ENCODE results near the gene ADRA2C.

ADRA2C gene

GRCh38 chr4:3791910-3792542, 25.8 kb downstream of the ADRA2C start:
- no peak overlapping the region for H3K4me3 ChIP-seq (ENCODE audit: low read depth, low read length)

GRCh38 chr4:3792813-3793212, 26.6 kb downstream of the ADRA2C start:
- H3K4me3 ChIP-seq (ENCODE audit: low read depth, low read length): no peak overlapping the region

GRCh38 chr4:3793545-3793944, 27.4 kb downstream of the ADRA2C start:
- H3K4me3 ChIP-seq (ENCODE audit: low read depth, low read length): no peak overlapping the region

- no peak overlapping the region for H3K4me3 ChIP-seq (ENCODE audit: low read depth, low read length)
Measured at GRCh38 chr4:3796960-3797359, 30.8 kb downstream of the ADRA2C start.

DNA sequence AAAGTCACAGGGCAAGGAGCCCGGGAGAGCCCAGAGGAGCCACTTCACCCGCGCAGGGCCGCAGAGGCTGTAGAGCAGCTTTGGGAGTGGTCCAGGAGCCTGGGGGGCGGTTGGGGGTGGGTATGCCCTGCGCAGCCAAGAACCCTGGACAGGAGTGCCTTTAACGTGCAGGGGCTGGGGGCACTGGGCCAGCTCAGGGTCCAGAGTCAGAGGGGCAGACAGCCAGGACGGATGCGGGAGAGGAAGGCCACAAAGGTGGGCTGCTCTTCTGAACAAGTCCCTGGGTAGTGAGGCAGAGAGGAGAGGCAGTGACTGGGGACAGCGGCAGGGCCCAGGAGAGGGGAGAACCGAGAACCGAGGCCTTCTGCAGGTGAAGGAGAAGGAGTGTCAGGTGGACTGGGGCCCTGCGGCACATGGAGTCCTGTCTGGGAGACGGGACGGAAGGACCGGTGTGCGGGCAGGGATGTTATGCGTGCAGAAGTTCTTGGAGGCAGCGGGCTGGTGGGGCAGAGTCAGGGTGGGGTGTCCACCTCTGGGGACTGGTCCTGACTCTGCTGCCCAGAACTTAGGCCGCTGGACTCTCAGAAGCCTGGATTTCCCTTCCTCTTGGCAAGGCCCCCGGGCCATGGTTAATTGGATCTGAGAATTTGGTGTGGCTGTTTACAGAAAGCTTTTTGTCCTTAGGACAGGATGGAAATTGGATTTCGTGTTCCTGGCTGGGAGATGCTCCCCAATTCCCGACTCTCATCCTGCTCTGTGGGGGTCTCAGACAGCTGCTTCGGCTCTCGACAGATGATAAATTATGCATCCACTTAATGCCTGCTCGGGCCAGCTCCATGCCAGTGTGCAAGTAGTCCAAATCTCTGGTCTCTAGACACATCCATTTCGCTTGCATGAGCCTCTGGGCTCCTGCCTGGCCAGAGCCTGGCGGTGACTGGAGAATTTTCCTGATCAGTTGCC, 31.9 kb downstream of the ADRA2C start:
- no peak overlapping the region for H3K4me3 ChIP-seq (ENCODE audit: low read depth, low read length)

- H3K4me3 ChIP-seq (ENCODE audit: low read depth, low read length): no peak overlapping the region
Measured at GRCh38 chr4:3799496-3799895, 33.3 kb downstream of the ADRA2C start.

- H3K4me3 ChIP-seq (ENCODE audit: low read depth, low read length): no peak overlapping the region
Measured at GRCh38 chr4:3800351-3800750, 34.2 kb downstream of the ADRA2C start.

- H3K4me3 ChIP-seq (ENCODE audit: low read depth, low read length): no peak overlapping the region
Measured at GRCh38 chr4:3801521-3801920, 35.3 kb downstream of the ADRA2C start.

- H3K4me3 ChIP-seq (ENCODE audit: low read depth, low read length): no peak overlapping the region
Measured at GRCh38 chr4:3801931-3802550, 35.9 kb downstream of the ADRA2C start.

DNA sequence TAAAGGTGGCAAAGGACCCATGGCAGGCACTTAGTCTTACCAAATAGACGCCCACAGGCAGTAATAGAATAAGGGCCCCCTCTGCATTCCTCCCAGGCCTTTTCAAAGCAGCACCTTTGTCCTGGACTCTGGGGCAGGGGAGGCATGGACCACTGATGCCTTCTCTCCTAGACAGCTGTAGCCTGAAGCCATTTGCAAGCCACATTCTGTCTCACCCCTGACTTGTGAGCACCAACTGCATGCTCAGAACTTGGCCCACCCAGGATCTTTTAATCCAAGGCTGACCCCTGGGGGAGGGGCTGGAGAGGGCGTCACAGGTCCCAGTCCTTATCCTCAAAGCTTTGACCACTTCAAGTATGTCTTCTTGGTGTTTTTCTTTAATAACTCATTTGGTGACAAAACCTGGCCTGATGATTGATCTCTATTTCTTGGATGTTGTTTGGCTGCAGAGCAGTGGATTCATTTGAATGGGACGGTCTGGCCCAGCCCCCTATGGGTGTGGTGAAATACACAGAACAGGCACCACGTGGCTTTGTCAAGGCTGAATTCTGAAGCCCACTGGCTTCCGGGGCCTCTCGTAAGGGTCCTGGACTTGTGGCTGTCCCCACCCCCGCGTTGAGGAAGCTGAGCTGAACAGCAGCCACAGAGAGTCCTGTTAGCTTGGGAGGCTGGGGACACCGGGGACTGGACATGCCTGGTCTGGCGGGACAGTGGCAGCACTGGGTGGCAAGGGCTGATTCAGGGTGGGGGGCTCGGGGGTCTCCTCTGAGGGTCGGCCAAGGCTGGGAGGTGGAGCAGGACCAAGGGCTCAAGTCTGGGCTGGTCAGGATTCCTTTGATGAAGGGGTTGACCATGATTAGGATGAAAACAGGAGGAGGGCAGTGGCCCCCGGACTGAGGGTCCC, 36.6 kb downstream of the ADRA2C start:
- H3K4me3 ChIP-seq (ENCODE audit: low read depth, low read length): no peak overlapping the region

- H3K4me3 ChIP-seq (ENCODE audit: low read depth, low read length): no peak overlapping the region
Measured at GRCh38 chr4:3803475-3803847, 37.3 kb downstream of the ADRA2C start.

- no peak overlapping the region for H3K4me3 ChIP-seq (ENCODE audit: low read depth, low read length)
Measured at GRCh38 chr4:3803946-3804345, 37.8 kb downstream of the ADRA2C start.

- H3K4me3 ChIP-seq (ENCODE audit: low read depth, low read length): no peak overlapping the region
Measured at GRCh38 chr4:3805026-3805425, 38.8 kb downstream of the ADRA2C start.

DNA sequence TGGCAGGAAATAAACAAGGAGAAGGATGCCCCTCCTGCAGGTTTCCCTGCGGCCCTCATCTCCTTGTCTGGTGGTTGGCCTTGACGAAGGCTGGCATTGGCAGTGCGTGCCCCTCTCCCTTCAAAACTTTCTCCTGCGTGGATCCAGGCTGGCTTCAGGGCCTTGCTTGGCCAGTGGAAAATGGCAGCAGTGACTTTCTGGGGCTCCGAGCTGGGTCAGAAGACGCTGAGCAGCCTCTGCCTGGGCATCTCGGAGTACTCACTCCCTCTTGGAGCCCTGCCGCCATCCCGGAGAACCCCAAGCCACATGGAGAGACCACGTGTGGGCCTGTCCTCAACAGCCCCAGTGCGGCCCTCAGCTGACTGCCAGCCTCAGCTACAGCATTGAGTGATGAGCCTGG, 39.5 kb downstream of the ADRA2C start:
- no peak overlapping the region for H3K4me3 ChIP-seq (ENCODE audit: low read depth, low read length)

DNA sequence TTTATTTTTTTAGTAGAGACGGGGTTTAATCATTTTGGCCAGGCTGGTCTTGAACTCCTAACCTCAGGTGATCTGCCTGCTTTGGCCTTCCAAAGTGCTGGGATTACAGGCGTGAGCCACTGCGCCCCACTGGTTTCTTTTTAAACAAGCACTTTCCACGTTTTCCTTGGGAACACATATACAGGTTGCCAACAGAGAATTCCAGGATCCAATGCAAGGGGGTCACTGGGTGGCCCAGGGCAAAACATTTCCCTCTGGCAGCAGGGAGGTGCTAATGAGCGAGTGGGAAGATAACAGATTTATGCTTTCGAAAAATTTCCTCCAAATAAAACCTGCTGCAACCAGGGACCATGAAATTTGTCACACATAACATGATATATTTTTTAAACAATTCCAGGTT, 41.1 kb downstream of the ADRA2C start:
- H3K4me3 ChIP-seq (ENCODE audit: low read depth, low read length): no peak overlapping the region

DNA sequence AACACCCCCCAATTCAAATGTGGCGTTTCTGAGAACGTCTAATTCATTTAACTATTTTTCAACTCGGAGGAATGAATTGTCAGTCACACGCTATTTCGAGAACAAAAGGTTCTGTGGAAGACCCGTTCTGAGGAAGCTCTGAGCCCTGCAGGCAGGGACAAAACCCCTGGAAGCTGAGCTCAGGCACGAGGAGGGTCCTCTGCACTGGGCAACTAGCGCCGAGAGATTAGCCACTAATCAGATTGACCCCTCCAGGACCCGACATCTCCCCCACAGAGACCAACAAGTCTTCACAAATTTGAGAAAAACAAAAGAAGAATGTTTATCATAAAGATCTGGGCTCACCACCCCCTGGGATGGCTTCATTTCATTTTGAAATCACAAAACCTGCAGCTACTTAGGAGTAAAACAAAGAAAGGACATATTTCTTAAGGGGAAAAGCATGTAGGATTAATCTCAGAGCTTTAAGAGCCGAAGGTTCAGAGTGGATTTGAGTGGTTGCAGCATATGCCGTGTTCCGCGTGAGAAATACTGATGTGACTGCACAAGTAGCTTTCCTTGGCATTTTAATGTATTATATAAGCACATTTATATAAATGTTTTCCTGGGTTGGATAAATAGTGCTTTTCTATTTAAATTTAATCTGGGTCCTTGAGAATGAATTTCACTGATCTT, 41.8 kb downstream of the ADRA2C start:
- no peak overlapping the region for H3K4me3 ChIP-seq (ENCODE audit: low read depth, low read length)

- no peak overlapping the region for H3K4me3 ChIP-seq (ENCODE audit: low read depth, low read length)
Measured at GRCh38 chr4:3808597-3808996, 42.4 kb downstream of the ADRA2C start.

GRCh38 chr4:3809028-3809427, 42.8 kb downstream of the ADRA2C start:
- no peak overlapping the region for H3K4me3 ChIP-seq (ENCODE audit: low read depth, low read length)

DNA sequence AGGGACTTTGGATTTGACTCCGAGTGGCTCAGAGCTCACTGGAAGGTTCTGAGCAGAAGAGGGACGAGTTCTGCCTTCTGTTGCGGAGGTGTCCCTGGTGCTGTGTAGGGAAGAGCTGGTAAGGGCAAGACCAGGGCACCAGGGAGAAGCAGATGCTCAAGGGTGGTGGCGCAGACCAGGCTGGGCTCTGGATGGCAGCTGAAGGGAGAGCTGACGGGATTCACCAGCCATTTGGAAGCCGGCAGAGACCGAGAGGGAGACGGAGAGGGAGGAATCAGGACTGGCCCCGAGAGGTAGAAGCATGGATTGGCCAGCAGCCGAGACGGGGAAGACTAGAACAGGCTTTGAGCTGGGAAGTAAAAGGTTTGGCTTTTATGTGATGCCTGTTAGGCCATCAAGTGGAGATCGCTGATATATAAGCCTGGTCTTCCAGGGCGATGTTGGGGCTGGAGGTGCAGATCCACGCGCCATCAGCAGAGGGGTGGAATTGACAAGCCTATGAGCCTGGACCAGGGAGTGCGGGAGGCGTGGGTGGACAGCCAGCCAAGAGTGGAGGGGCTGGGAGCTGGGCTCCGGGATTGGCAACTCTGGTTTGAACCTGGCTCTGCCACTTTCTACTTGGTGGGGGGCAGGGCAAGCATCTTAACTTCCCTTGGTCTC, 43.4 kb downstream of the ADRA2C start:
- no peak overlapping the region for H3K4me3 ChIP-seq (ENCODE audit: low read depth, low read length)
